Measurements from ENCODE around the gene ABRAXAS1. TPM values are rescaled to one million over a fixed set of nuclear protein-coding genes. Genes with fewer than 3 reads are reported as not detected.

ABRAXAS1 gene
- total RNA-seq, 1 experiment from 2014 or later = 24.7 TPM

GRCh38 chr4:83440899-83441298, 44.0 kb downstream of the ABRAXAS1 start:
- no peaks in the 10 kb centered on the region for H3K79me1 ChIP-seq (ENCODE audit: insufficient read depth, low read depth, low read length, poor library complexity, severe bottlenecking)
- H3K9me3 ChIP-seq (ENCODE audit: control insufficient read depth, low read depth, low read length) = no peaks in the 10 kb centered on the region
- H4K20me1 ChIP-seq (ENCODE audit: control insufficient read depth, insufficient read depth, insufficient read length) = no peaks in the 10 kb centered on the region
- H4K91ac ChIP-seq (ENCODE audit: insufficient read length, low read depth, low read length) = no peak overlapping the region
- H2BK5ac ChIP-seq (ENCODE audit: insufficient read length, low read length) = no peak overlapping the region
- H3K4me1 ChIP-seq (ENCODE audit: insufficient read depth, low read length) = no peaks in the 10 kb centered on the region
- no peak overlapping the region for H3K18ac ChIP-seq (ENCODE audit: insufficient read length, low read depth, low read length)
- no peaks in the 10 kb centered on the region for H3K9me3 Mint-ChIP-seq
- no peak overlapping the region for H2BK15ac ChIP-seq (ENCODE audit: low read depth, low read length)
- H3K36me3 Mint-ChIP-seq (ENCODE audit: insufficient read depth in 1 of 3, low read depth in 3 of 3) = peaks cover 0 to 8% (median 0%) of the 10 kb centered on the region in 3 experiments; a peak in 2 of 7 replicates
- no peaks in the 10 kb centered on the region for H3K79me2 ChIP-seq (ENCODE audit: insufficient read depth, low read length)
- no peak overlapping the region for H2AFZ ChIP-seq (ENCODE audit: low read length)
- no peaks in the 10 kb centered on the region for H3K23me2 ChIP-seq (ENCODE audit: insufficient read length, low read depth, low read length, poor library complexity, severe bottlenecking)
- no peaks in the 10 kb centered on the region for H3K27me3 Mint-ChIP-seq (ENCODE audit: low read depth)
- no peak overlapping the region for H2BK120ac ChIP-seq (ENCODE audit: low read depth, low read length, poor library complexity, severe bottlenecking)
- no peak overlapping the region for H3K4me3 Mint-ChIP-seq
- no peak overlapping the region for H3K14ac ChIP-seq (ENCODE audit: insufficient read depth, low read length)
- no peak overlapping the region for H2BK20ac ChIP-seq (ENCODE audit: low read depth, low read length, poor library complexity, severe bottlenecking)
- no peak overlapping the region for H3K27ac ChIP-seq (ENCODE audit: insufficient read length, low read depth, low read length)
- H3K4ac ChIP-seq (ENCODE audit: low read depth, low read length) = no peak overlapping the region
- H3K23ac ChIP-seq (ENCODE audit: insufficient read length, low read depth, low read length) = no peak overlapping the region
- H3K27me3 ChIP-seq (ENCODE audit: insufficient read depth, low read length) = no peaks in the 10 kb centered on the region
- no peak overlapping the region for H2BK12ac ChIP-seq (ENCODE audit: insufficient read length, low read depth, low read length)
- H3T11ph ChIP-seq (ENCODE audit: low read length) = no peak overlapping the region
- no peak overlapping the region for H2AK5ac ChIP-seq (ENCODE audit: insufficient read length, low read length)
- no peak overlapping the region for H3K9ac ChIP-seq (ENCODE audit: extremely low read depth, insufficient read length, low read length)
- WGBS (ENCODE audit: extremely low coverage, insufficient read length, low lambda C conversion rate) = no CpG with 5 or more reads among the region's 3 CpGs
- H3K56ac ChIP-seq (ENCODE audit: insufficient read length, low read depth, low read length) = no peak overlapping the region
- H3K27ac Mint-ChIP-seq = no peak overlapping the region
- TF ChIP-seq, protein P1, sequence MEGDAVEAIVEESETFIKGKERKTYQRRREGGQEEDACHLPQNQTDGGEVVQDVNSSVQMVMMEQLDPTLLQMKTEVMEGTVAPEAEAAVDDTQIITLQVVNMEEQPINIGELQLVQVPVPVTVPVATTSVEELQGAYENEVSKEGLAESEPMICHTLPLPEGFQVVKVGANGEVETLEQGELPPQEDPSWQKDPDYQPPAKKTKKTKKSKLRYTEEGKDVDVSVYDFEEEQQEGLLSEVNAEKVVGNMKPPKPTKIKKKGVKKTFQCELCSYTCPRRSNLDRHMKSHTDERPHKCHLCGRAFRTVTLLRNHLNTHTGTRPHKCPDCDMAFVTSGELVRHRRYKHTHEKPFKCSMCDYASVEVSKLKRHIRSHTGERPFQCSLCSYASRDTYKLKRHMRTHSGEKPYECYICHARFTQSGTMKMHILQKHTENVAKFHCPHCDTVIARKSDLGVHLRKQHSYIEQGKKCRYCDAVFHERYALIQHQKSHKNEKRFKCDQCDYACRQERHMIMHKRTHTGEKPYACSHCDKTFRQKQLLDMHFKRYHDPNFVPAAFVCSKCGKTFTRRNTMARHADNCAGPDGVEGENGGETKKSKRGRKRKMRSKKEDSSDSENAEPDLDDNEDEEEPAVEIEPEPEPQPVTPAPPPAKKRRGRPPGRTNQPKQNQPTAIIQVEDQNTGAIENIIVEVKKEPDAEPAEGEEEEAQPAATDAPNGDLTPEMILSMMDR (conservative IDR thresholded peaks at IDR 0.05) = no peak
- H4K5ac ChIP-seq (ENCODE audit: insufficient read length, low read depth, low read length) = no peak overlapping the region
- no peaks in the 10 kb centered on the region for H3K4me1 Mint-ChIP-seq
- no peak overlapping the region for H4K8ac ChIP-seq (replicated peaks; ENCODE audit: insufficient read length, low read depth, low read length)
- no peak overlapping the region for H3K4me2 ChIP-seq (ENCODE audit: insufficient read depth, insufficient read length, low read length)
- DNase-seq = no peak
